ENCODE results near the gene DOK7.

DNA sequence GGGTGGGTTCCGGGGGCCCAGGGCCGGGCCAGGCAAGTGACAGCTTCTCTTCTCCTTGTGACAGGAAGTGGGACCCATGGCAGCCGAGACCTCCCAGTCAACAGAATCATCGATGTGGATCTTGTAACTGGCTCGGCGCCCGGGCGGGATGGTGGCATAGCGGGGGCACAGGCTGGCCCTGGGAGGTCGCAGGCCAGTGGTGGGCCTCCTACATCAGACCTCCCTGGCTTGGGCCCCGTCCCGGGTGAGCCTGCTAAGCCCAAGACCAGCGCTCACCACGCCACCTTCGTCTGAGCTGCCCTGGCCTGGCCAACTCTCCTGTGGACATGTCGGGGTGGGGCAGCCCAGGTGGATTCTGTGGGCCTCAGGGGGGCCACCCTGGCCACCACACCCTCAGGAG is 23.7 kb upstream of the DOK7 start:
- no peak for TF ChIP-seq POLR2A (IDR thresholded peaks at IDR 0.05; ENCODE audit: low read depth, low read length)
- no peak for TF ChIP-seq SPI1 (IDR thresholded peaks at IDR 0.05; ENCODE audit: low read depth, low read length)
- TF ChIP-seq TAF1 (IDR thresholded peaks at IDR 0.05; ENCODE audit: low read depth, low read length): no peak
- TF ChIP-seq POLR2AphosphoS5 (IDR thresholded peaks at IDR 0.05; ENCODE audit: low read depth, low read length): no peak
- no peak for TF ChIP-seq PAX5 (IDR thresholded peaks at IDR 0.05; ENCODE audit: insufficient read depth, low read length, severe bottlenecking)
